HG03064 (cell line): ENCODE results near the gene DVL2.

Experiments used
- ATAC-seq: cut with Tn5 transposase; IDR thresholded peaks from one replicate; pipeline ENCODE4 v1.9.1; 2021; ENCODE audit warnings: low read depth; ENCODE audit not compliant: unreplicated experiment

Gene DVL2

GRCh38 chr17:7234083-7234951, at the start of gene DVL2:
Gene DVL2 (minus strand): TSS chr17:7234517. CDS start chr17:7234262, 255 bp downstream.
- peak; percentile 33 for ATAC-seq

DNA sequence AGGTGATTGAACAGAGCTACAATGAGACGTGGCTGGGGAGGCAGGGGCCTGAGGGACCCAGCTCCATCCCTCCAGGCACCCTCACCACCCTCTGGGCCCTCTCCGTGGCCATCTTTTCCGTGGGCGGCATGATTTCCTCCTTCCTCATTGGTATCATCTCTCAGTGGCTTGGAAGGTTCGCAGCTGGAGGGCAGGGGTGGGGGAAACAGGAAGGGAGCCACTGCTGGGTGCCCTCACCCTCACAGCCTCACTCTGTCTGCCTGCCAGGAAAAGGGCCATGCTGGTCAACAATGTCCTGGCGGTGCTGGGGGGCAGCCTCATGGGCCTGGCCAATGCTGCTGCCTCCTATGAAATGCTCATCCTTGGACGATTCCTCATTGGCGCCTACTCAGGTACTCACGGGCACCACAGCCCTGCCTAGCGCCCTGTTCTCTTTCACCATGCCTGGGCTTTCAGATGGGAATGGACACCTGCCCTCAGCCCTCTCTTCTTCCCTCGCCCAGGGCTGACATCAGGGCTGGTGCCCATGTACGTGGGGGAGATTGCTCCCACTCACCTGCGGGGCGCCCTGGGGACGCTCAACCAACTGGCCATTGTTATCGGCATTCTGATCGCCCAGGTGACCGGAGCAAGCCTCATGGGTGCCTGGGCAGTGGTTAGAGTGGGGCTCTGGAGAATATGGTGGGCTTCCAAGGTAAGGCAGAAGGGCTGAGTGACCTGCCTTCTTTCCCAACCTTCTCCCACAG, 49.3 kb upstream of the DVL2 start:
- no peak for ATAC-seq

DNA sequence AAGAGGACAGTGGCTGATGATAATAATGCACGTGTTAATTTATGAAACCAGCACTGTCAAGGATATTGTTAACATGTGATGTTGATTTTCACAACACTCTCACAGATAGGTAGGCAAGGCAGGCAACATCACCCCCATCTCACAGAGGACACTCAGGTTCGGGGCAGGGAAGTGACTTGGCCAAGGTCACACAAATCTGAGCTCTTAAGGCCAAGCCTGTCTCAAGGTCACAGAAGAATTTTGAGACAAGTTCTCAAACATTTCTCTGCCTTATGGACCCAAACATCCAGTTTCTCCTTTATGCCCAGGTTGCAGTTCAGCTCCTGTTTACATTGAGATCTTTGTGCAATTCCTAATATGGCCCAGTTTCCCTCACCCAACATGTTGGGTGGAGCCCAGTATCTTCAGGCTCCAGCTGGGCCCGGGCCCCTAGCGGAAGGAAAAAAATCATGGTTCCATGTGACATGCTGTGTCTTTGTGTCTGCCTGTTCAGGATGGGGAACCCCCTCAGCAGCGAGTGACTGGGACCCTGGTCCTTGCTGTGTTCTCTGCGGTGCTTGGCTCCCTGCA, 48.5 kb upstream of the DVL2 start:
- ATAC-seq, result no peak

DNA sequence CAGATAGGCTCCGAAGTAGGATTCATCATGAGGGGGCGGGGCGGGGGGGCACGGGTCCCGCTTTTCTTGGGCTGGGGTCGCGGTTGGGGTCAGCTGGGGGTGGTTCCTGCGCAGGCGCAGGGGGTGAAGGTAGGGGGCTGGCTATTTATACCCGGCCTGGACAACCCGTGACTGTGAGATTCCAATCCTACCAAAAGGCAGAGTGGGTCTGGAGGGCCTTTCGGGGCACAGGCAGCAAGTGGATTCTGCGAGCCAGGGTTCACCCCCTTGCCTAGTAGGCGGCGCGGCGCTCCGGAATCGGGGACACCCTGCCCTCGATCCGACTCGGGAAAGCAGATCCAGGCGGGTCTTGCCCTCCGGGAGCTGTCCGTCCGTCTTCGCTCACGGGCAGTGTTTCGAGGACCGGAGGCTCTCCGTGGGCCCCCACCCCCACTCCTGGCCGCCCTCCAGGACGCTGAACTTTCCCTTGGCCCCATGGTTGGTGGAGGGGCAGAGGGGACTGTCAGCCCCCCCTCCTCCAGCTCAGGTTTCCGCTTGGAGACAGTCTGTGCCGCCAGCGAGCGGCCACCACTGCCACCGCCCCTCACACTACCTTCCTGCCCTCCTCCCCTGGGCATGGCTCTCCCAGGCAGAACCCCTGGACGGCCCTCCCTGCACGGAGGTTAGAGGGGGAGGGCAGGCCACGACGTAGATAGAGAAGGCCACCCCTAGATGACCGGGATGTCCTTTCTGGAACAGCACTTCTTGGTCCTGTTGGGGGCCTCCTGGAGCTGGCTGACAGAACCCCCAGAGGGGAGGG, 47.8 kb upstream of the DVL2 start:
- ATAC-seq, result no peak

- no peak for ATAC-seq
These were observed 47.0 kb upstream of the DVL2 start, which contains the start of gene SLC2A4 for GRCh38 chr17:7281074-7281952. Gene SLC2A4 (plus strand): TSS chr17:7281718. CDS start chr17:7281935, 217 bp downstream.

GRCh38 chr17:7280519-7281073, 46.3 kb upstream of the DVL2 start:
- ATAC-seq, result no peak

- no peak for ATAC-seq
These were observed 45.1 kb upstream of the DVL2 start for GRCh38 chr17:7279448-7279847.

DNA sequence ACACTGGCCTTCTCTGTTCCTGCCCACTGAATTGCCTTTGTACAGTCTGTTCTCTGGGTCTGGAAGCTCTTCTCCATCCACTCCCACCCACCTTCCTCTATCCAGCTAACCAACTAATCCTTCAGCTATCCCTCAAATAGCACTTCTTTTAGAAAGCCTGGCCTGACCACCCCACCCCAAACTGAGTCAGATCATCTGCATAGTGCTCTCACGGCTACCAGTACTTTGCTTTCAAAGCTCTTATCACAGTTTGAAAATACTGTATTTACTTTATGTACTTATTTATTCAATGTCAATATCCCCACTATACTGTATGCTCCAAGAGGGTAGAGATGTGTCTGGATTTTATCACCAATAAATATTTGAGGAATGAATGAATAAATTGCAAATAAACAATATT, 32.5 kb upstream of the DVL2 start:
- ATAC-seq, result no peak

DNA sequence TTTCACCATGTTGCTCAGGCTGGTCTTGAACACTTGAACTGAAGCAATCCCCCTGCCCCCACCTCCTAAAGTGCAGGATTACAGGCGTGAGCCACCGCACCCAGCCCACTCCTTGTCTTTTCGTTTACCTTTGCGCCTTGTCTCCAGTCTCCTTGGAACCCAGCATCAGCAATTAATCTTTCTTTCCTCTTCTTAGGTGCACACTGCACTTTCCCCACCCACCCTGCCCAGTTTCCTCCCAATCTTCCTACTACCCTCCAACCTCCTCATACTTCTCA, 29.4 kb upstream of the DVL2 start:
- ATAC-seq, result no peak

GRCh38 chr17:7262935-7263800, 28.9 kb upstream of the DVL2 start:
- ATAC-seq, result no peak

DNA sequence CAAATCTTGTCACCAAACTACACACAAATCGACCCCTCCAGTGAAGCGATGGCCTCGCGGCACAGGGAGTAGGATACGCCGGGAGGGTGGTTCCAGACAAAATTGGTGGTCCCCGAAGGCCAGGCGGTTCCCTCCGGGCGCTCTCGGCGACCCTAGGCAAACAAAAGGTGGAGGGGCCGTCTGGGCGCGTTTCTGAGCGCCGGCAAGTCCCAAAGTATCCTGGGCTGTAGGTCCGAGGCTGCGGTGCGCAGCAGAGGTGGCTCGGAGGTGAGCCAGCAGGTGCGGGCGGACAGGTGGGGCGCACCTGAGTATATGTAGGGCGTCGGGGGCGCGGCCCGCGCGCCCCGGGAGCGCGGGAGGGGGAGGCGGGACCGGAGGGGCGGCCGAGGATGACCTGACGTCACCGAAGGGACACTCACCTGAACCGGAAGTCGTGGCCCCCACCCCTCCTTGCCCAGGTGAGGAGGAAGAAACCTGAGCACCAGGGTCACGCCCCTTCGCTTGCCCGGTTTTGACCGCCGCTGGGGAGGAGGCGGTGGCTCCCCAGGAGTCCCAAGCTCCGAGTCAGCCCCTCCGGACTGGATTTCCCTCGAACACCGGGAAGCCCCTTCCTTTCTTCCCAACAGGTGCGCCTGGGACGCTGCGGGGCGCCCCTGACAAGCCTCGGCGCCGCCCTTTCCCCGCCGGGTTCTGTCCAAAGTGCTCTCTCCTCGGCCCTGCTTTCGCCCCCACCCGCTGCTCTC, 28.0 kb upstream of the DVL2 start, which contains the start of gene CLDN7:
CLDN7 (minus strand) TSS at position 287 of the 743 bp plus-strand sequence. CDS start 435 bp downstream, outside the sequence.
- ATAC-seq, result no peak

DNA sequence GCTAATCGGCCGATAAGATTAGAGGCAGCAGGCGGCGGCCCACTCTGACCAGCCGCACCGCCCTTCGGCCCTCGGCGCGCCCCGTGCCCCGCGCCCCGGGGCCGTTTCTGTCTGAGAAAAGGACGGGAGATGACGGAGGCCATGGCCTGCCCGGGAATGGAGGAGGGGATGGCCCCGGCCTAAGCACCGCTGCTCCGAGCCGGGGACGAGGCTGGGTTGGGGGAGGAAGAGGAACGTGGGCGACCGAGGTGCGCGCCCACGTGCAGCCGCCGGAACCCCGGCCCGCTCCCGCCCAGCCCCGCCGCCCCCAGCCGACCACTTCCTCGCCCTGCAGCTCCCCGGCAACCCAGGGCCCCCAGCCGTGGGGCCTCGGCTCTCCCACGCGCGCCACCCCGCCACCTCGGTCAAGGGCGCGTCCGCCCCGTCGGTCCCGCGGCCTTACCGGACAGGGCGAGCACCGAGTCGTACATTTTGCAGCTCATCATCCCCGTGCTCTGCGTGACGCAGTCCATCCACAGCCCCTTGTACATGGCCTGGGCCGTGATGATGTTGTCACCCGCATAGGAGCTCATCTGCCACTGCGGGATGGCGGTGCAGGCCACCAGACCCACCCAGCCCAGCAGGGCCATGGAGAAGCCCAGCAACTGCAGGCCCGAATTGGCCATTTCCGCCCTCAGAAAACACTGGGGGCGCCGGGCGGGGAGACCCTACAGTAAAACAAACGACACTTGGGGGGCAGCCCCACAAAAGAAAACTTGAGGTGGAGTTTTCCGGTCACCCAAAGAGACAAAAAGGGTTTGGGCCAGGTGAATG, 27.3 kb upstream of the DVL2 start:
- no peak for ATAC-seq

DNA sequence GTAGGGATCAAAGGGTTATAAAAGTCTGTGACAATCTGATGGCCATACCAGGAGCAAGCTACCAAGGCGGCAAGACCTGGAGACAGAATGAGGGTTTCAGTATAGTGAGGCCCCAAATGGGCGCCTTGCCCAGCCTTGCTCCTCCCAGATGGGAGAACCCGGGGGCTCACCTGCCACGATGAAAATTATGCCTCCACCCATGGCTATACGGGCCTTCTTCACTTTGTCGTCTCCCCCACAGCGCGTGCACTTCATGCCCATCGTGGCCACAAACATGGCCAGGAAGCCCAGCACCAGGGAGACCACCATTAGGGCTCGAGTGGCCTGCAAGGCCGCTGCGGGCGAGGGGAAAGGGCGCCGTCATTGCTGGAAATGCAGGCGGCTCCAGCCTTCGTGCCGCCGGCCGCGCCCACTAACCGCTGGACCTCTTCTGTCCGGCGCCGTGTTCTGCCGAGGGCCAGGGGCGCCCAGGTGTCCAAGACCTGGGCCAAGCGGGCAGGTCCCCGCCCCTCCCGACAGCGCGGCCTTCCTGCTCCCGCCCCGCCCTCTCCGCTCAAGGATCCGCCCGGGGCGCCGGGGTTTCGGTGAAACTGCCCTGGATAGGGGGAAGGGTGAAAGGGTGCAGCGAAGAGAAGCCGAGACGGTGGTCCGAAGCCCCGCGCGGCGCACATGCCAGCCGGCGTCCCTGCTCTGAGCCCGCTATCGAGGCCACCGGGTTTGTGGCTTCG, 26.5 kb upstream of the DVL2 start:
- no peak for ATAC-seq

DNA sequence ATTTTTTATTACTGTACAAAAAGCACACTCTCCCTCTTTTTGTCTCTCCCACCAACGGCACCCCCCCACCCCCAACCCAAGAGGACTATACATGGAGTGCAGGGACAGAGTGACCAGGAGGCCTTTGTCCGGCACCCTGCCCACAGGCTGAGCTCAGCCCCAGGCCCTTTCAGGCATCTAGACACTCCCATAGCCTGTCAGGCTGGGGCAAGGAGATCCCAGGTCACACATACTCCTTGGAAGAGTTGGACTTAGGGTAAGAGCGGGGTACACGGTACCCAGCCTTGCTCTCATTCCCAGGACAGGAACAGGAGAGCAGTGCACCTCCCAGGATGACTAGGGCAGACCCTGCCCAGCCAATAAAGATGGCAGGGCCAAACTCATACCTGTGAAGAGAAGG, 25.8 kb upstream of the DVL2 start:
- ATAC-seq, result no peak

DNA sequence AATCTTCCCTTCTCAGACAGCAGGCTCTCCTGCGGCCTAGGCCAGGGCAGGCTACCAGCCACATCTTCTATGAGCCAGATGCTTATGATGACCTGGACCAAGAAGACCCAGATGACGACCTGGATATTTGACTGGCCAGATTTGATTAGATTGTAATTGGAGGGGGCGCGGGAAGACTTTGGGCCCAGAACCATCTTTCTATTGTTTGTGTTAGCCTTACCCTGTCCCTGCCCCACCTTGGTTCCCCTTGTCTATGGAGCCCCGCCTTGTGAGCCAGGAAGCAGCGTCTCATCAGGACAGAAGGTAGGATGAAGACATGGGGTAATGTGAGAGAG, 25.2 kb upstream of the DVL2 start:
- no peak for ATAC-seq

- ATAC-seq, result no peak
These were observed 24.6 kb upstream of the DVL2 start for GRCh38 chr17:7258731-7259554.
